SK-N-MC (cell line): ENCODE results near the gene CBX6.

ENCODE experiments used
- DNase-seq: peaks from one replicate; pipeline ENCODE4 v3.0.0-alpha.2; 2011; ENCODE audit warnings: low read depth, low spot score
- H3K27ac ChIP-seq: fragments of 200-600 bp; sonication (generic); 2 replicates; pipeline ENCODE4 v1.5.1; 2016; ENCODE audit warnings: mixed run types
- H3K36me3 ChIP-seq: fragments of 200-600 bp; sonication (generic); 2 replicates; pipeline ENCODE4 v1.6.1; 2017; ENCODE audit warnings: antibody characterized with exemption, low read length, mixed read lengths; ENCODE audit not compliant: insufficient read depth
- H3K4me3 ChIP-seq: fragments of 200-600 bp; sonication (generic); 2 replicates; pipeline ENCODE4 v1.5.1; 2016
- H3K9ac ChIP-seq: fragments of 200-600 bp; sonication (generic); 2 replicates; pipeline ENCODE4 v1.8.0; 2017; ENCODE audit warnings: mixed run types, mixed read lengths; ENCODE audit not compliant: insufficient read length
- H3K9me3 ChIP-seq: fragments of 200-600 bp; sonication (generic); 2 replicates; pipeline ENCODE4 v1.6.1; 2017; ENCODE audit warnings: low read depth, mild to moderate bottlenecking, antibody characterized with exemption, low read length, moderate library complexity, mixed read lengths
- EZH2 ChIP-seq: fragments of 200-600 bp; sonication (generic); IDR thresholded peaks from one replicate; pipeline ENCODE4 v1.6.1; 2017; ENCODE audit warnings: antibody characterized with exemption
- FOXP2 ChIP-seq: optimal IDR thresholded peaks from 2 replicates; pipeline ENCODE3; 2011; ENCODE audit warnings: mild to moderate bottlenecking, moderate library complexity; ENCODE audit not compliant: insufficient read depth; ENCODE audit errors: extremely low read length, control extremely low read depth
- POLR2AphosphoS5 ChIP-seq: IDR thresholded peaks from 2 replicates; pipeline ENCODE4 v1.6.1; 2012; ENCODE audit warnings: mild to moderate bottlenecking, low read depth, low read length, borderline replicate concordance

Gene CBX6

GRCh38 chr22:38815842-38816241, 56.2 kb downstream of the CBX6 start:
- Histone ChIP-seq H3K9me3 (no peaks in the 10 kb centered on the region), H3K36me3 (no peaks in the 10 kb centered on the region; the same call in 1 of the 2 replicates), H3K9ac (no peak overlapping the region), H3K27ac (no peak overlapping the region), H3K4me3 (no peak overlapping the region)
- TF ChIP-seq FOXP2, result no peak
- TF ChIP-seq POLR2AphosphoS5, result no peak
- TF ChIP-seq EZH2, result no peak
- no peak for DNase-seq
